T follicular helper cell (primary cell): Measurements from ENCODE around the gene SNW1.
"Not testable (repeated sequence)": the region's sequence is repeated elsewhere in the genome, so short reads cannot be mapped to it uniquely, and the experiment has no call there.

Experiments used
- DNase-seq: peaks from one replicate; pipeline ENCODE4 v3.0.0-alpha.2; 2020; ENCODE audit warnings: low read depth

SNW1 gene

DNA sequence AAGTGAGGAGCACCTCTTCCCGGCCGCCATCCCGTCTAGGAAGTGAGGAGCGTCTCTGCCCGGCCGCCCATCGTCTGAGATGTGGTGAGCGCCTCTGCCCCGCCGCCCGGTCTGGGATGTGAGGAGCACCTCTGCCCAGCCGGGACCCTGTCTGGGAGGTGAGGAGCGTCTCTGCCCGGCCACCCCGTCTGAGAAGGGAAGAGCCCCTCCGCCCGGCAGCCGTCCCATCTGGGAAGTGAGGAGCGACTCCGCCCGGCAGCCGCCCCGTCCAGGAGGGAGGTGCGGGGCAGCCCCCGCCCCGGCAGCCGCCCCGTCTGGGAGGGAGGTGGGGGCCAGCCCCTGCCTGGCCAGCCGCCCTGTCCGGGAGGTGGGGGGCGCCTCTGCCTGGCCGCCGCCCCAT lies 13.5 kb downstream of the SNW1 start:
- not testable (repeated sequence) for DNase-seq

- no peak for DNase-seq
Measured at GRCh38 chr14:77746064-77746702, 14.8 kb downstream of the SNW1 start.

GRCh38 chr14:77741438-77741837 lies 19.5 kb downstream of the SNW1 start:
- no peak for DNase-seq

DNA sequence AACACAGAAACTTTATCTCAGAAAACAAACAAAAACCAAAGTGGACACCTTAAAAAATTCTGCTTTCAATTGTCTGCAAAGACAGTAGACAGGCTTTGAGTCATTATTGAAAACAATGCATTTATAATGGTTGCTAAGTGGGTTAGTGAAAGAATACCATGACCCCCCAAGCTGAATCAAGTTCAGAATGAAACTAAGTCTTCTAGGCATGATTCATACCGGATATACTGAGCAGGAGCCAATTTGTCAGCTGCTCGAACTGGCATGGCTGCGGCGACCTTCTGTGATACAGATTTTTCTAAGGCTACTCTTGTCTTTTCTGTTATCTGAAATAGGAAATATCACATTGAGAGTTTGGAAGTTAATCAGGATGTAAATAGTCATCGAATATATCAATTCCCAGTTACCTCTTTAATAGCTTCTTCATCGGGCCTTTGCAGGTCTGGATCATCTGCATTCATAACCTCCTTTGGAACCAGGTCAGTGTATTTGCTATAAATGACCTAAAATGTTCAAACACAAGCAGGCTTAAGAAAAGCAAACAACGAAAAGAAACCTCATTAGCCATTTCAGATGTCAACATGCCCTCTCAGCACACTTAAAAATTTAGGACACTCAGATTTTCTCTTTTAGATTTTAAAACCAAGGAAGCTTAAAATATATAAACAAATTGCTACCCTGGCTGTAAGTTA lies 22.3 kb downstream of the SNW1 start:
- DNase-seq: no peak

- no peak for DNase-seq
Measured at GRCh38 chr14:77730976-77731497, 29.9 kb downstream of the SNW1 start.

DNA sequence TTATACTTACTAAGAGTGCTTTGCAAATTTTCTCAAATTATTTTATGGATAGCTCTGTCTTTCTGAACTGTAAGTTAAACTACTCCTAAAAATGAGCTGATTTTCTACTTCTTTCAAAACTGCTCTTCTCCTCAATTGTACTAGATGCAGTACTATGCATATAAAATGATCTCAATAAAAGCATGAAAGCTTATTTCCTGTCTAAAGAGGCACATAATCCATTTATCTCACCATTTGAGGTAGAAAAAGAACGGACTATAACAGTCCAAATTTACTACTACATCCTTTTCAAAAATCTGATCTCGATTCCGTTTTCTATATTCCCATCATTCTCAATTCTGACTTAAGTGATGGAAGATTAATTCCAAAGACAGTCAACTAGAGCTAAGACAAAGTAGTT lies 38.7 kb downstream of the SNW1 start:
- no peak for DNase-seq

- DNase-seq: no peak
Measured at GRCh38 chr14:77721437-77721836, 39.5 kb downstream of the SNW1 start.

DNA sequence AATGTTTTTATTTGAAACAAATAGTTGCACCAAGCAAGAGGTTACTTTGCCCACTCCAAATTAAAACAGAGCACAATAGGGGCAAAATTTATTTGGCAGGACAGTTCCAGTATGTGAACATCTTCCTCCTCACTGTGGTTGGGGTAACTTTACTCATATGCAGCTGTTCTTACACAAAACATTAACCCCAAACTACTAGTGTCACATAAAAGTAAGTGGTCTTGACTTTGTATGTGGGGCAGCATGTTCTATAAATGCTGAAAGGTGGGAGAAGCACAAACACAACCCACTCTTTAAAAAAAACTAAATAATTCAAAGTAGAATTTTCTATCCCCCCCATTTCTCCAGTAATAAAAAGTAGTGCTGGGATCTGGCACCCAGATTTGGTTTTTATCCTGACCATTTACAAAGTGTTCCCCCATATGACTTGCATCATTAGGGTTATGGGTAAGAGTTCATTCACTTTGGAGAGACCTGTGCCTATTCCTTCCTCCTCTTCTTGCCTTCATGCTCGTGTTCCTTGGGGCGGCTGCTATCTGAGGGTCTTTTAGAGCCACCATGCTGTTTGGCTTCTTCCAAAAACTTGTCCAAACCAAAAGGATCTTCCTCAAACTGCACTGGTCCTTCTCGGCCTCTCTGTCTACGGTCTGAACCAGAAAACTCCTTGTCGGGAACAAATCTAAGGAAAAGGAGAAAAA lies 43.2 kb downstream of the SNW1 start:
- no peak for DNase-seq

- no peak for DNase-seq
Measured at GRCh38 chr14:77714926-77715325, 46.0 kb downstream of the SNW1 start.

DNA sequence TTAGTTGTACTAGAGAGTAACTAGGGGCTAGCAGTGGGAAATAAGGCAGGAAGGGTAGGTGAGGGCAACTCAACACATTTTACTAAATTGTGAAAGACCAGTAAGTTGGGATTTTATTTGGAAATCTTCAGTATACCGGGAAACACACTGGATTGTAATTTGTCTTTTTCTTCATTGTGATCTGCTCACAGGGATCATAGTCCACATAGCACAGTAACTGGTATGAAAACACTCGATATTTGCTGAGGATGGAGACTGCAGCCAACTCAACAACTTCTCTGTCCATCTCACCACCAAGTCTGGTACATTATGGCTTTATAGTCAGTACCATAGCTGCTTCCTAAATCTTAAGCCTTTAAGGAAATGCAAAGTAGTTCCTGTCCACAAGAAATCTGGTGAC lies 50.6 kb downstream of the SNW1 start:
- no peak for DNase-seq

GRCh38 chr14:77709412-77709811 lies 51.5 kb downstream of the SNW1 start:
- DNase-seq: no peak

DNA sequence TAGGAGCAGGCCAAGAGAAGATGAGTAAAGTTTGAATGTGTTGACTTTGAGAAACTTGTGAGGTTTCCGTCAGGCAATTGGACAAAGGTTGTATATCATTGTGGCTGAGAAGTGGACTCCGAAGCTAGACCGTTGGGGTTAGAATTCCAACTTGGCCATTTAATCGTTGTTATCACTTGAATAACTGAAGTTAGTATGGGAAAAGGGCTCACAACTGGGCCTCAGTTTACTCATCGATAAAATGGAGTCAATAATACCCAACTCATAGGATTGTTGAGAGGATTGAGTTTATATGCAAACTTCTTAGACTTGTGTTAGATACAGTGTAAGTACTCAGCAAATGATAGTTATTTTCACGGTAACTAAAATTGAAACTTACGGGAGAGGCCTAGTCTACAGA lies 52.2 kb downstream of the SNW1 start:
- DNase-seq: no peak

- DNase-seq: peak; percentile 85
Measured at GRCh38 chr14:77707724-77708408, 53.1 kb downstream of the SNW1 start, which contains the start of the genes ALKBH1 and SLIRP. Gene ALKBH1 (minus strand): TSS chr14:77708023. CDS start chr14:77708004, 19 bp downstream. Gene SLIRP (plus strand): TSS chr14:77708103. CDS start chr14:77708112, 9 bp downstream.

DNA sequence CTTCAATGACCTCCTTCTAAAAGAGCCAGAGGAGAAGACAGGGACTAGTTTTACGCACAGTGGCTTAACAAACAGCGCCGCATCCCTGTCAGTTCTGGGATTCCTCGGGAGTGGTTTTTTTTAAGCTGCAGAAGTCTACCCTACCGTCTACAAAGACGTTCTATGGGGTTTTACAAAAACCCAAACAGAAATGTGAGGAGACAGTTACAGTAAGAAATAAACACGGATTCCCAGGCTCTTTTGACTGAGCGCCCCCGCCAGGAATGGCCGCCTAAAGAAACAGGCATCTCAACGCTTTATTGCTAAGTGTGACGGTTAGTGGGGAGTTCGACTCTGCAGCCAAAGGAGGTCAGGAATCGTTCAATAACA lies 53.6 kb downstream of the SNW1 start:
- peak; percentile 7 for DNase-seq

- DNase-seq: no peak
Measured at GRCh38 chr14:77691259-77691658, 69.7 kb downstream of the SNW1 start.

- DNase-seq: no peak
Measured at GRCh38 chr14:77682158-77682553, 78.8 kb downstream of the SNW1 start.

GRCh38 chr14:77681196-77682157 lies 79.5 kb downstream of the SNW1 start:
- no peak for DNase-seq

DNA sequence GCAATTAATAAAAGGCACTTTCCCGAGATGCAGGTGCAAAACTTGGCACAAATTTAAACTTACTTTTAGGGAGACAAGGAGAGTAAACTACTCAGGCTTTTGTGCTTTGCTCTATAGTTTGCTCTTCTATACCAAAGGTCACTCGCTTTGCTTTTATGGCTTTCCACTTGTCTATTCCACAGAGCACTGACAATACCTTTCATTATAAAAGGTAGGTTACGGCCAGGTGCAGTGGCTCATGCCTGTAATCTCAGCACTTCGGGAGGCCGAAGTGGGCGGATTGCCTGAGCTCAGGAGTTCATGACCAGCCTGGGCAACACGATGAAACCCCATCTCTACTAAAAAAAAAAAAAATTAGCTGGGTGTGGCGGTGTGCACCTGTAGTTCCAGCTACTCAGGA lies 86.0 kb downstream of the SNW1 start:
- DNase-seq: no peak

DNA sequence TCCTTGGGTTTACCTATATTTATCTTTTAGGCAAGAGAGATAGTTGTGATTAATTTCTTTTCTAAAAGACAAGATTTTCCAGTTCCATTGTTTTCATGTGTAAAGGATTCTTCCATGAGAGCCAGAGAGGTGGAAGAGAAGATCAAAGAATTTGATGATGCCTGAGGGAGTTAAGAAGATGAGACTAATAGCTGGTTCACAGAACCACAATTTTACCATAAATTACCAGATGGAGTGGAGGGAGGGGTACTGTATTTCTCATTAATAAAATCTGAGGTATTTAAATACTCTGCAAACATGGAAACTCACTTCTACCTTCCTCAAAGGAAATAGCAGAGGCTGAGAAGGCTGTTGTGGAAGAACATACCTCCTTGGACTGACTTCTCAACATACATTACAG lies 87.8 kb downstream of the SNW1 start:
- DNase-seq: no peak
